Body of pancreas (tissue), 4 donors: Measurements from ENCODE around the gene CDH4.

Experiments
- POLR2A ChIP-seq, 3 donors: fragments of 450-650 bp; IDR thresholded peaks; one replicate each; pipeline ENCODE4 v1.6.1; 2016; ENCODE audit warnings: antibody characterized with exemption in 3 of 3, mild to moderate bottlenecking in 2 of 3
- TF ChIP-seq, protein P1 (sequence below), 7 experiments: fragments of 450-650 bp in 4 of 7; fragments of 200-600 bp in 3 of 7; sonication (generic) in 3 of 7; IDR thresholded peaks; one replicate each; pipeline ENCODE4 v1.5.1; 2016 to 2019; ENCODE audit warnings: antibody characterized with exemption in 7 of 7

DNA sequence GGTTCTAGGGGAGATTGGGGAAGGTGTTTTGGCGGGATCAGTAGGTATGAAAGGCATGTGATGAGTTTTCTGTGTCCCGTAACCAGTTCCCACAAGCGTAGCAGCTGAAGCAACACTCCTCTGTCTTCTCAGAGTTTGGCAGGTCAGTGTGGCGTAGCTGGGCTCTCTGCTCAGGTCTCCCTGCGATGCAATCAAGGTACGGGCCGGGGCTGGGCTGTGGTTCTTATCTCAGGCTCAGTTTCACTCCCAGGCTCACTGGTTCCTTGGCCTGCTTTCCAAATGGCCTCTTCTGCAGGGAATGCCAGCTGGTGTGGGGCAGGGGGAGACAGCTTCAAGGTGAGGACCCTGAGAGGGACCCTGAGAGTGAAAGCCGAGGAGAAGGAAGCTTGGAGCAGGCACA lies 280.7 kb downstream of the CDH4 start:
- TF ChIP-seq, protein P1, sequence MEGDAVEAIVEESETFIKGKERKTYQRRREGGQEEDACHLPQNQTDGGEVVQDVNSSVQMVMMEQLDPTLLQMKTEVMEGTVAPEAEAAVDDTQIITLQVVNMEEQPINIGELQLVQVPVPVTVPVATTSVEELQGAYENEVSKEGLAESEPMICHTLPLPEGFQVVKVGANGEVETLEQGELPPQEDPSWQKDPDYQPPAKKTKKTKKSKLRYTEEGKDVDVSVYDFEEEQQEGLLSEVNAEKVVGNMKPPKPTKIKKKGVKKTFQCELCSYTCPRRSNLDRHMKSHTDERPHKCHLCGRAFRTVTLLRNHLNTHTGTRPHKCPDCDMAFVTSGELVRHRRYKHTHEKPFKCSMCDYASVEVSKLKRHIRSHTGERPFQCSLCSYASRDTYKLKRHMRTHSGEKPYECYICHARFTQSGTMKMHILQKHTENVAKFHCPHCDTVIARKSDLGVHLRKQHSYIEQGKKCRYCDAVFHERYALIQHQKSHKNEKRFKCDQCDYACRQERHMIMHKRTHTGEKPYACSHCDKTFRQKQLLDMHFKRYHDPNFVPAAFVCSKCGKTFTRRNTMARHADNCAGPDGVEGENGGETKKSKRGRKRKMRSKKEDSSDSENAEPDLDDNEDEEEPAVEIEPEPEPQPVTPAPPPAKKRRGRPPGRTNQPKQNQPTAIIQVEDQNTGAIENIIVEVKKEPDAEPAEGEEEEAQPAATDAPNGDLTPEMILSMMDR (IDR thresholded peaks at IDR 0.05) = no peak
- no peak for TF ChIP-seq POLR2A (IDR thresholded peaks at IDR 0.05)
